Adrenal gland (tissue), 5 donors: Measurements from ENCODE around the gene TOR2A.

ENCODE experiments used
- POLR2A ChIP-seq, 2 donors: fragments of 450-650 bp; IDR thresholded peaks; one replicate each; pipeline ENCODE4 v1.6.1; 2017; ENCODE audit warnings: antibody characterized with exemption in 2 of 2, mild to moderate bottlenecking in 2 of 2, moderate library complexity in 1 of 2
- TF ChIP-seq, protein P1 (sequence below), 6 experiments: fragments of 450-650 bp in 4 of 6; fragments of 200-600 bp in 2 of 6; sonication (generic) in 1 of 6; IDR thresholded peaks; 1 replicate in 5 of 6; 2 replicates in 1 of 6; pipeline versions ENCODE4 v1.5.1 to v1.8.0; 2016 to 2021; ENCODE audit warnings: antibody characterized with exemption in 6 of 6, mild to moderate bottlenecking in 2 of 6, moderate library complexity in 1 of 6
- donor health status: DM: no; HTN: no; CAD: no.

DNA sequence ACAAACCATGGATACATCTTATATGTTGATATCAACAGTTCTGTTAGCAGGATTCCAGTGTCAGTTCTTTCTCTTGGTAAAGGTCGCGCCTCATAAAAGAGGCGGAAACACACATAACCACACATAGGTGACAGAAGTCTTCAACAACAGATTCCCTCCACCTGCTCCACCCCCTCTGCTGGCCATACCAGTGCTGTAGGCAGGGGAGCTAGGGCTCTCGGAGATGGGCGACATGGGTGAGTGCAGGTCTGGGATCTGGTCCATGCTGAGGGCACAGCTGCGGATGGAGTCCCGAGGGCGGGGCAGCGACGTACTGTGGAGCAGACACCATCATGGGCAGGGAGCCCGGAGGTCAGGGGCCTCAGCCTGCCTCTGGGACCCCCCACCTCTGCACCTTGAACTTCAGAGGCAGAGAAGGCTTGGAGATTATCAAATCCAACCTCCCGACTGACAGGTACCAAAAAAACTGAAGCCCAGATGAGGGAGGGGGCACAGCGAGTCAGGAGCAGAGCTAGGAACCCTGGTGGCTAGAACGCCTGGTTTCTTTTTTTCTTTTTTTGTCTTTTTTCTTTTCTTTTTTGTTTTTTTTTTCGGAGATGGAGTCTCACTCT is 12.0 kb upstream of the TOR2A start:
- no peak for TF ChIP-seq POLR2A (IDR thresholded peaks at IDR 0.05)
- TF ChIP-seq, protein P1, sequence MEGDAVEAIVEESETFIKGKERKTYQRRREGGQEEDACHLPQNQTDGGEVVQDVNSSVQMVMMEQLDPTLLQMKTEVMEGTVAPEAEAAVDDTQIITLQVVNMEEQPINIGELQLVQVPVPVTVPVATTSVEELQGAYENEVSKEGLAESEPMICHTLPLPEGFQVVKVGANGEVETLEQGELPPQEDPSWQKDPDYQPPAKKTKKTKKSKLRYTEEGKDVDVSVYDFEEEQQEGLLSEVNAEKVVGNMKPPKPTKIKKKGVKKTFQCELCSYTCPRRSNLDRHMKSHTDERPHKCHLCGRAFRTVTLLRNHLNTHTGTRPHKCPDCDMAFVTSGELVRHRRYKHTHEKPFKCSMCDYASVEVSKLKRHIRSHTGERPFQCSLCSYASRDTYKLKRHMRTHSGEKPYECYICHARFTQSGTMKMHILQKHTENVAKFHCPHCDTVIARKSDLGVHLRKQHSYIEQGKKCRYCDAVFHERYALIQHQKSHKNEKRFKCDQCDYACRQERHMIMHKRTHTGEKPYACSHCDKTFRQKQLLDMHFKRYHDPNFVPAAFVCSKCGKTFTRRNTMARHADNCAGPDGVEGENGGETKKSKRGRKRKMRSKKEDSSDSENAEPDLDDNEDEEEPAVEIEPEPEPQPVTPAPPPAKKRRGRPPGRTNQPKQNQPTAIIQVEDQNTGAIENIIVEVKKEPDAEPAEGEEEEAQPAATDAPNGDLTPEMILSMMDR (IDR thresholded peaks at IDR 0.05) = no peak
